HEK293T (cell line): ENCODE data around the gene RAB15.

Experiments used
- CTCF ChIA-PET: fragments of 350-600 bp; formaldehyde crosslinking; extraction: SDS; loops from one replicate; lab custom pipeline; 2021; ENCODE audit warnings: antibody characterized with exemption, inconsistent platforms; lab: Yijun Ruan, JAX
- POLR2A ChIA-PET: fragments of 350-600 bp; formaldehyde crosslinking; extraction: SDS; loops from one replicate; lab custom pipeline; 2020; ENCODE audit warnings: antibody characterized with exemption, inconsistent platforms; lab: Yijun Ruan, JAX
- DNase-seq: peaks from one replicate; pipeline ENCODE4 v3.0.0; 2012; ENCODE audit warnings: mixed read lengths; ENCODE audit errors: extremely low spot score
- ARNT ChIP-seq: fragments of 450-650 bp; IDR thresholded peaks from 2 replicates; pipeline ENCODE4 v1.6.1; 2017; ENCODE audit warnings: mild to moderate bottlenecking
- BHLHE40 ChIP-seq: fragments of 450-650 bp; IDR thresholded peaks from 2 replicates; pipeline ENCODE4 v1.6.1; 2016; ENCODE audit warnings: mild to moderate bottlenecking, moderate library complexity, borderline replicate concordance
- CTBP1 ChIP-seq: fragments of 450-650 bp; IDR thresholded peaks from 2 replicates; pipeline ENCODE4 v1.6.1; 2016; ENCODE audit warnings: borderline replicate concordance
- ELF4 ChIP-seq: fragments of 450-650 bp; IDR thresholded peaks from 2 replicates; pipeline ENCODE4 v1.6.1; 2017; ENCODE audit warnings: antibody characterized with exemption
- FOXA1 ChIP-seq: fragments of 450-650 bp; IDR thresholded peaks from 2 replicates; pipeline ENCODE4 v1.6.1; 2016; ENCODE audit warnings: mild to moderate bottlenecking
- FOXK2 ChIP-seq: fragments of 450-650 bp; IDR thresholded peaks from 2 replicates; pipeline ENCODE4 v1.6.1; 2016; ENCODE audit warnings: mild to moderate bottlenecking
- FOXM1 ChIP-seq: fragments of 450-650 bp; IDR thresholded peaks from 2 replicates; pipeline ENCODE4 v1.6.1; 2017; ENCODE audit warnings: mild to moderate bottlenecking, borderline replicate concordance
- HDGF ChIP-seq: fragments of 450-650 bp; IDR thresholded peaks from 2 replicates; pipeline ENCODE4 v1.6.1; 2017; ENCODE audit warnings: antibody characterized with exemption, borderline replicate concordance
- L3MBTL2 ChIP-seq: fragments of 450-650 bp; conservative IDR thresholded peaks from 2 replicates; pipeline ENCODE4 v1.6.1; 2016; ENCODE audit warnings: mild to moderate bottlenecking
- LEF1 ChIP-seq: fragments of 450-650 bp; IDR thresholded peaks from 2 replicates; pipeline ENCODE4 v1.6.1; 2017; ENCODE audit warnings: mild to moderate bottlenecking, borderline replicate concordance
- NFRKB ChIP-seq: fragments of 450-650 bp; IDR thresholded peaks from 2 replicates; pipeline ENCODE4 v1.6.1; 2016; ENCODE audit warnings: mild to moderate bottlenecking, moderate library complexity
- SP1 ChIP-seq: fragments of 450-650 bp; IDR thresholded peaks from 2 replicates; pipeline ENCODE4 v1.6.1; 2017
- SUZ12 ChIP-seq: fragments of 450-650 bp; IDR thresholded peaks from 2 replicates; pipeline ENCODE4 v1.6.1; 2016; ENCODE audit warnings: mild to moderate bottlenecking
- TARDBP ChIP-seq: fragments of 450-650 bp; IDR thresholded peaks from 2 replicates; pipeline ENCODE4 v1.6.1; 2016
- ZNF384 ChIP-seq: fragments of 450-650 bp; IDR thresholded peaks from 2 replicates; pipeline ENCODE4 v1.6.1; 2016
- TF ChIP-seq, protein P1 (sequence below): fragments of 450-650 bp; IDR thresholded peaks from 2 replicates; pipeline ENCODE4 v1.6.1; 2016

RAB15 gene

DNA sequence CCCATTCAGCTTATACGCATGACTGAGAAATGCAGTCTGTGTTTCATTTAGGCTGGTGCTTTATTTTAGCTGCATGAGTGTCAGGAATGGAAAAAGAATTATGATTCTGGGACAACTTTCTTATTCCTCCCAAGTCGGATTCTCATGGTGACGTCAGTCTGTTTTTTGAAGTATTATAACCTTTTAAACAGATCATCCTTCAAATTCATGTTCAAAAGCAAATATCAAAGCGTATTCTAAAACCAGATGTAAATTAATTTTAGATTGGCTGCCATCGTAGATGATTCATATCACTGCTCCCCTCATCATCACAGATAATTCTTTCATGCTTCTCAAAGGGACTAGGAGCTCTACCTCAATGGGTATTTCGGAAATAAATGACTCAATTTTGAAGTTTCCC is 29.6 kb upstream of the RAB15 start:
- TF ChIP-seq CTBP1, result no peak
- TF ChIP-seq TARDBP, result no peak
- no peak for TF ChIP-seq FOXM1
- no peak for TF ChIP-seq ELF4
- no peak for TF ChIP-seq ZNF384
- no peak for DNase-seq
- POLR2A ChIA-PET, result interaction anchor here (0.6 to 1.4 kb wide), 2 partner anchors 9 to 14 kb away, joined by 3 to 9 read pairs; no protein-coding TSS in a partner anchor
- CTCF ChIA-PET, result interaction anchor here (1.9 kb wide), 1 partner anchor 19 kb away, joined by 6 read pairs; no protein-coding TSS in a partner anchor

DNA sequence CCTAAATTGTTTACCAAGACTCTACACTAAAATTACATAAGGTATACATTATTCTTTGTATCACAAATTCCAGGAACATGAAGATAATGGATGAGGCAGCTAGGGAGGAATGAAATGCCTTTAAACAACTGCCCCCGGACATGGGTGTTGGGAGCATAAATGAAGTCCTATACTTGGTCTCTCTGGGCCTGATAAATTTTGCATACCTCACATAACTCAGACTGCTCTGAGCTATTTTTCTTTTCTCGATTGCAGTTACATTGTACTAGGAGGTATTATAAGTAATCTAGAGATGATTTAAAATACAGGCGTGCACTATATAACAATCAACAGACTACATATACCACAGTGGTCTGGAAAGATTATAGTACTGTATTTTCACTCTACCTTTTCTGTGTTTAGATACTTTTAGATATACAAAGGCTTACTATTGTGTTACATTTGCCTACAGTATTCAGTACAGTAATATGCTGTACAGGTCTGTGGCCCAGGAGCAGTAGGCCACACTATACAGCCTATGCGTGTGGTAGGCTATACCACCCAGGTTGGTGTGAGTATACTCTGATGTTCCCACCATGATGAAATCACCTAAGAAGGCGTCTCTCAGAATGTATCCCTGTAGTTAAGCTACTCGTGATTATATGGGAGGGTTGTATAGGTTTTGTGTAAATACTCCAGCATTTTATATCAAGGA is 28.9 kb upstream of the RAB15 start:
- ChIA-PET POLR2A (interaction anchor here (0.6 to 1.4 kb wide), 2 partner anchors 8 to 14 kb away, joined by 3 to 9 read pairs; no protein-coding TSS in a partner anchor), CTCF (interaction anchor here (0.6 to 2.0 kb wide), 4 partner anchors 14 to 77 kb away, joined by 3 to 10 read pairs (median 6); partner anchors contain the start of gene FNTB)
- DNase-seq, result no peak
- no peak for TF ChIP-seq ARNT
- no peak for TF ChIP-seq NFRKB
- no peak for TF ChIP-seq HDGF
- TF ChIP-seq, protein P1, sequence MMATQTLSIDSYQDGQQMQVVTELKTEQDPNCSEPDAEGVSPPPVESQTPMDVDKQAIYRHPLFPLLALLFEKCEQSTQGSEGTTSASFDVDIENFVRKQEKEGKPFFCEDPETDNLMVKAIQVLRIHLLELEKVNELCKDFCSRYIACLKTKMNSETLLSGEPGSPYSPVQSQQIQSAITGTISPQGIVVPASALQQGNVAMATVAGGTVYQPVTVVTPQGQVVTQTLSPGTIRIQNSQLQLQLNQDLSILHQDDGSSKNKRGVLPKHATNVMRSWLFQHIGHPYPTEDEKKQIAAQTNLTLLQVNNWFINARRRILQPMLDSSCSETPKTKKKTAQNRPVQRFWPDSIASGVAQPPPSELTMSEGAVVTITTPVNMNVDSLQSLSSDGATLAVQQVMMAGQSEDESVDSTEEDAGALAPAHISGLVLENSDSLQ, result no peak
- TF ChIP-seq L3MBTL2, result no peak
- no peak for TF ChIP-seq TARDBP

DNA sequence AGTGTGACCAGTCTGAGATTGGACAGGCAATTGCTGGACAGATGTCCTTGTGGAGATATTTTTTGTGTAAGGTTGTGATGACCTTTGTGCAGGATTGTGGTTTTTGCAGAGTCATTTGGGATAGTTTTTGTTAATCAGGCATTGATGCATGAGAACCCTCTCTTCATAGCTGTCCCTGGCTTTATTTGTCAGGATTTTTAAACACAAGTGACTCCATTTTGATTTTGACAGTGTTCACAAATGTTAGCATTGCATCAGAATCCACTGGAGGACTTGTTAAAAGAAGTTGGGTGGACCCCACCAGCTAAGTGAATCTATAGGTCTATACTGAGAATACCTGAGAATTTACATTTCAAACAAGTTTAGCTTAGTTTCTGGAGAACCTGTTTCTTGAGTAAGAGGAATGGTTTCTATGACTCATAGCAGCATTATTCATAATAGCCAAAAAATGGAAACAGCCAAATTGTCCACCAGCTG is 26.4 kb upstream of the RAB15 start:
- no peak for TF ChIP-seq FOXK2
- TF ChIP-seq ZNF384, result no peak
- TF ChIP-seq, protein P1, result no peak
- no peak for TF ChIP-seq SUZ12
- no peak for TF ChIP-seq FOXM1
- TF ChIP-seq ELF4, result no peak
- TF ChIP-seq HDGF, result no peak
- TF ChIP-seq TARDBP, result no peak
- TF ChIP-seq FOXA1, result no peak
- no peak for TF ChIP-seq ARNT
- POLR2A ChIA-PET, result interaction anchor here (0.8 to 2.5 kb wide), 2 partner anchors 8 to 12 kb away, joined by 3 to 12 read pairs; partner anchors contain the start of gene FNTB
- CTCF ChIA-PET, result interaction anchor here (1.2 kb wide), 1 partner anchor 12 kb away, joined by 4 read pairs; the partner anchor contains the start of gene FNTB
- DNase-seq, result no peak

DNA sequence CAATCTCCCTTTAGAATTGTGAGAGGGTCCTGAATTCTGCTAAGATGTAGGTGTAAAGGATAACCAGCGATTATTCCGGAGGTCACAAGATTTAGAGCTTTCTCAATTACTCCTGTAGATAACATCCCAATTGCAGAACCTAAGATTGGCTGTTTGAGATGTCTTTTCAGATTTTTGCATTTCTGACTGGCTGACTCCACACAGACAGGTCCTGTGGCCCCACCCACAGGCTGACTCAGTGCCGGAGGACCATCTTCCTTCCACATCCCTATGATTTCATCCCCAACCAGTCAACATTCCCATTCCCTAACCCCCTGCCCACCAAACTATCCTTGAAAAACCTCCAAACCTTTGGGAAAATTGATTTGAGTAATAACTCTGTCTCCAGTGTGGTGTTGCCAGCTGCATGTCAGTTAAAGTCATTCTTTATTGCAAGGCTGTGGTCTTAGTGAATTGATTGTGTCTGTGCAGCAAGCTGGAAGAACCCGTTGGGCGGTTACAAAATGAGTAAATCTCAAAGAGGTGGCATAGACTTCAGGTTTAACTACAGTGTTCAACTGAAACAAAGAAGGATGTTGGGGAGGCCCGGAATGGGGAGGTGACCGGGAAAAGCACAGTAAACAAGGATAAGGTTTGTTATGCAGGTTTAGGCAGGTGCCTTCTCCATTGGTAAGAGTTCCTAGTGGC is 25.1 kb upstream of the RAB15 start:
- CTCF ChIA-PET, result interaction anchor here (0.7 to 1.2 kb wide), 3 partner anchors 11 to 134 kb away, joined by 3 to 4 read pairs (median 4); partner anchors contain the start of gene FNTB
- DNase-seq, result no peak
- no peak for TF ChIP-seq LEF1
- TF ChIP-seq, protein P1, result 0 out of 2 replicates have a peak, but pooled peaks have one; percentile 27
- POLR2A ChIA-PET, result no interaction called here

DNA sequence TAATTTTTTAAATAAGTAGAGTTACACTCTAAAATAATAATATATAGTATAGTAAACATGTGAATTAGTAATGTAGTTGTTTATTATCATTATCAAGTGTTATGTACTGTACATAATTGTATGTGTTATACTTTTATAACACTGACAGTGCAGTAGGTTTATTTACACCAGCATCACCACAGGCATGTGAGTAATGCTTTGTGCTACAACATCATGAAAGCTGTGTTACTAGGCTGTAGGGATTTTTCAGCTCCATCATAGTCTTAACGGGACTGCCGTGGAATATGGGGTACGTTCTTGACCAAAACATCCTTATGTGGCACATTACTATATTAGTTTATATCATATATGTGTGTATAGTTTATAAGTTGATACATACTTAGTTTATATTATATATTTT is 23.2 kb upstream of the RAB15 start:
- ChIA-PET POLR2A (interaction anchor here (1.5 kb wide), 1 partner anchor 9 kb away, joined by 7 read pairs; no protein-coding TSS in a partner anchor), CTCF (interaction anchor here (0.6 to 2.3 kb wide), 2 partner anchors 25 to 41 kb away, joined by 3 to 9 read pairs; no protein-coding TSS in a partner anchor)
- TF ChIP-seq NFRKB (no peak), CTBP1 (no peak), ARNT (no peak), FOXA1 (no peak), ZNF384 (no peak), BHLHE40 (no peak), SUZ12 (no peak), LEF1 (no peak), ELF4 (no peak), TARDBP (no peak), FOXM1 (no peak), FOXK2 (no peak), L3MBTL2 (no peak)
- TF ChIP-seq, protein P1, result no peak
- no peak for DNase-seq

DNA sequence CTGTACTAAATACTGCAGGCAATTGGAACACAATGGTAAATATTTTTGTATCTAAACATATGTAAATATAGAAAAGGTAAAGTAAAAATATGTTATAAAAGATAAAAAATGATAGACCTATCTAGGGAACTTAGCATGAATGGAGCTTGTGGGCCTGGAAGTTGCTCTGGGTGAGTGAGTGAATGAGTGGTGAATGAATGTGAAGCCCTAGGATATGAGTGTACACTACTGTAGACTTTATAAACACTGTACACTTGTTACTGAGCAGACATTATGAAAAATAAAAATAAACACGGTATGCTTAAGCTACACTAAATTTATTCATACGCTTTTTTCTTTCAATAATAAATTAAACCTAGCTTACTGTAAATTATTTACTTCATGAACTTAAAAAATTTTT is 22.4 kb upstream of the RAB15 start:
- ChIA-PET CTCF (interaction anchor here (2.3 kb wide), 1 partner anchor 26 kb away, joined by 9 read pairs; no protein-coding TSS in a partner anchor), POLR2A (interaction anchor here (1.5 kb wide), 1 partner anchor 8 kb away, joined by 7 read pairs; no protein-coding TSS in a partner anchor)
- TF ChIP-seq LEF1 (no peak), ARNT (no peak), TARDBP (no peak), CTBP1 (no peak), ELF4 (no peak), SP1 (no peak), FOXM1 (no peak), ZNF384 (no peak)
- TF ChIP-seq, protein P1, result no peak
- DNase-seq, result no peak
